Measurements from ENCODE around the gene TRIM56.

The TRIM56 gene

DNA sequence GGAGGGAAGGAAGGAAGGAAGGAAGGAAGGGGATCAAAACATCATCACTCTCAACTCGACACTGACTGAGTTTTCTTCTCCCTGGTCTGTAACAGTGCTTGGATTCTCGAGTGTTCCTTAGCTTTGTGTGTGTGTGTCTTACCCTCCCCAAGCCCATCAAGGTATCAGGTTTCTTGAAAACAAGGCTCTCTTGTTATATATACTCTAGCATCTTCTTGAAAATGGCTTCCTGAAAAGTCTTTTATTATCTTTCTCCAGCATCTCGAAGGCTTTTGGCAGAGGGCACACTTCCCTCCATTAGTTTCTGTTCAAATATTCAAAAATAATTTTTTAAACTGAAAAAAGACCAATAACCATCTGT, 55.0 kb downstream of the TRIM56 start:
- H3K36me3 ChIP-seq (ENCODE audit: insufficient read depth, low read length) = no peaks in the 10 kb centered on the region
- H3K9me3 ChIP-seq (ENCODE audit: low read length) = no peaks in the 10 kb centered on the region
- H3K27ac ChIP-seq (ENCODE audit: low read depth, low read length) = no peak overlapping the region
- no peak overlapping the region for H3K9ac ChIP-seq (ENCODE audit: low read length)
- no peaks in the 10 kb centered on the region for H3K27me3 ChIP-seq (ENCODE audit: control insufficient read depth in 1 of 2, insufficient read depth in 2 of 2, low read length in 2 of 2)
- H3K4me3 ChIP-seq (ENCODE audit: low read depth in 1 of 2, low read length in 2 of 2) = no peak overlapping the region
- H3K4me1 ChIP-seq (ENCODE audit: insufficient read depth, low read length) = peaks cover 4% of the 10 kb centered on the region

DNA sequence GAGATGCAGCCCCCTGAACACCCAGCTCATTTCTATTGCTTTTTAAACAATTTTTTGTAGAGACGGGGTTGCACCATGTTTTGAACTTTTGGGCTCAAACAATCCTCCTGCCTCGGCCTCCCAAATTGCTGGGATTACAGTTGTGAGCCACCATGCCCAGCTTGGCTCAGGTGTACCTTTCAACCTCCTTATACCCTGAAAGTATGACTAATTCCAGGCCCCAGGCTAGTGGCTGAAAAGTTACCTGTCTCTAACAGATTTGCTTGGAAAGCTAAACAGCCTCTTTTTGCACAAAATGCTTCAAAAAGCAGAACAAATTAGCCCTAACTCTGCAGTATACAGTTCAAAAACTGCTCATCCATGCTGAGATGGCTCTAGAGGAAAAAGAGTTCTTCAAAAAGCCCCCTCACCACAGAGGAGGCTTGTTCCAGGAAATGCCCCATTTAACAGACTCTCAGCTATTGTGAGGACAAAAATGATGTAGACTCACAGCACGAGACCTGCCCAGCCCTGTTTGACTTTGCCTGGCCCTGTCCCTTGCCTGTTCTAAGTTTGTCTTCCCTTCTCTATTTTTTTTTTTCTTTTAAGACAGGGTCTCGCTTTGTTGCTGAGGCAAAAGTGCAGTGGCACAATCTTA, 55.6 kb downstream of the TRIM56 start:
- Histone ChIP-seq H3K4me3 (ENCODE audit: low read depth in 1 of 2, low read length in 2 of 2) (no peak overlapping the region), H3K27ac (ENCODE audit: low read depth, low read length) (no peak overlapping the region), H3K9ac (ENCODE audit: low read length) (no peak overlapping the region), H3K4me1 (ENCODE audit: insufficient read depth, low read length) (peaks cover 4% of the 10 kb centered on the region), H3K9me3 (ENCODE audit: low read length) (no peaks in the 10 kb centered on the region), H3K27me3 (ENCODE audit: control insufficient read depth in 1 of 2, insufficient read depth in 2 of 2, low read length in 2 of 2) (no peaks in the 10 kb centered on the region), H3K36me3 (ENCODE audit: insufficient read depth, low read length) (no peaks in the 10 kb centered on the region)
